Urinary bladder (tissue), 4 donors: Measurements from ENCODE around the gene LACRT. TPM values are rescaled to one million over a fixed set of nuclear protein-coding genes. Genes with fewer than 3 reads are reported as not detected.

Experiments used
- DNase-seq: peaks from one replicate; pipeline ENCODE4 v3.0.0-alpha.2; 2015; ENCODE audit errors: extremely low spot score
- H3K27ac ChIP-seq: one replicate; pipeline ENCODE4 v1.5.1; 2013; ENCODE audit warnings: low read depth, mild to moderate bottlenecking, moderate library complexity
- H3K36me3 ChIP-seq: one replicate; pipeline ENCODE4 v1.6.1; 2013; ENCODE audit warnings: mild to moderate bottlenecking, moderate library complexity; ENCODE audit not compliant: insufficient read depth
- H3K4me1 ChIP-seq: one replicate; pipeline ENCODE4 v1.6.1; 2013; ENCODE audit warnings: mild to moderate bottlenecking, moderate library complexity; ENCODE audit not compliant: insufficient read depth
- H3K4me3 ChIP-seq: one replicate; pipeline ENCODE4 v1.5.1; 2013; ENCODE audit warnings: low read depth, low read length
- WGBS: extraction: QIAGEN DNeasy Blood & Tissue Kit; methylation state at CpG from one replicate; pipeline ENCODE4 v1.1.7; 2013; 5-methylcytosine and 5-hydroxymethylcytosine counted together
- polyA plus RNA-seq: library from polyadenylated mRNA; stranded (reverse); fragments of 200-250 nt; gene quantifications from one replicate; pipeline ENCODE4 v1.2.3, GENCODE V29; 2013
- total RNA-seq: library from RNA; depleted of rRNA; stranded (reverse); fragments of >200 nt; gene quantifications from one replicate; pipeline ENCODE4 v1.2.3, GENCODE V29; 2014
- donor health status: healthy with polysubstance abuse.
- donor health status: healthy.

Gene LACRT
- total and polyA plus RNA-seq, 2 donors: not detected

DNA sequence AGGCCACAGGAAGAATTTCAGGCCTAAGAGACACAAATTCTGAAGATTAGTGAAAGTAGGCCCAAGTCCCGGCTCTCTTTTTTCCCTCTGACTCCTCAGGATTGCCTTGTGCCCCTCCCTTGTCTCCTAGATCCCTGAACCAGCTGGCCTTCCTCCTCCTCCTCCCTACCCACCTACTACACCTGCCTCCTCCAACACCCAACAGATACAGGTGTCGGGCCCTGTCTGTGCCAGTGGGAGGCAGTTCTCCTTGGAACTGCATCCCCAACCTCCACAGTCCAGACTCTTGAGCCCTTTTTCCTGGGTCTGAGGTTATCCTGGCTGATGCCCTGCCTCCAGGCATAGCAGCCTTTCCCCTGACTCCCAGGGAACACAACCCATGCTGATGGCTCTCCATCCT is 48.1 kb downstream of the LACRT start:
- H3K36me3 ChIP-seq: no peaks in the 10 kb centered on the region
- DNase-seq: no peak
- WGBS: 93% methylated on average over 2 of the region's 2 CpGs
- H3K4me3 ChIP-seq: no peak overlapping the region
- no peak overlapping the region for H3K27ac ChIP-seq
- H3K4me1 ChIP-seq: no peaks in the 10 kb centered on the region

DNA sequence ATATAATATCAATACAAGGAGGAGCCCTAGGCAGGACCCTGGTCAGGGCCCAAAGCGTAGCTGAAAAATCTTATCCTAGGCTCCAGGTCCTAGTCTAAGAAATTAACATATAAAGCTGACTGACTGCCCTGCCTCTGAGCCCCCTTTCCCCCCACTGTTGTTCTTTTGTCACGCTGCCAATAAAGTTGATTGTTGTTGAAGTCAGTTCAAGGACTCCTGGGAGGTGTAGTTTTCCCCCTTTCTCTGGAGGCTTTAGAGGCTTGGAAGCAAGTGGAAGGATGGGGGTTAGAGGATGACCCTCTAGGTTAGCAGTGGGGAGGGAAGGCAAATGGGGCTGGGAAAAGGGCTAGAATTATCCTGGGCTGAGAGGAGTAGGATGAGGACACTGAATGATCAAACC is 49.5 kb downstream of the LACRT start:
- no peak overlapping the region for H3K4me3 ChIP-seq
- no peak overlapping the region for H3K27ac ChIP-seq
- no peaks in the 10 kb centered on the region for H3K36me3 ChIP-seq
- WGBS: 91% methylated on average over 2 of the region's 2 CpGs
- H3K4me1 ChIP-seq: no peaks in the 10 kb centered on the region
- no peak for DNase-seq

DNA sequence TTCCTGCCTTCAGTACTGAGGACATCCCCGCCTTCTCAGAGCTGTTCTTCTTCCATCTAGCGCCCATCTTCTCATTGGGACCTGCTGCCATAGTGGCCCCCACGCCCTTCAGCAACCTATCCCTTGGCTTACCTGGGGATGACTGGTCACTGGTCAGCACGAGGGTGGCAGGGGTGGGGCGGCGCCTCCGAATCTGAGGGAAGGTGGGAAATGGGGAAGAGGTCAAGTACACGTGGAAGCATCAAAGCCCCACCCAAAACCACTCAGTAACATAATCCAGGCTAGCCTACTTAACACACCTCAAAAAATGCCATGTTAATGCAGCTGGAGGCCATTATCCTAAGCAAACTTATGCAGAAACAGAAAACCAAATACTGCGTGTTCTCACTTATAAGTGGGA is 50.6 kb downstream of the LACRT start:
- H3K4me1 ChIP-seq: no peaks in the 10 kb centered on the region
- H3K27ac ChIP-seq: no peak overlapping the region
- H3K4me3 ChIP-seq: no peak overlapping the region
- H3K36me3 ChIP-seq: no peaks in the 10 kb centered on the region
- DNase-seq: no peak
- 69% methylated on average over 9 of the region's 9 CpGs for WGBS

DNA sequence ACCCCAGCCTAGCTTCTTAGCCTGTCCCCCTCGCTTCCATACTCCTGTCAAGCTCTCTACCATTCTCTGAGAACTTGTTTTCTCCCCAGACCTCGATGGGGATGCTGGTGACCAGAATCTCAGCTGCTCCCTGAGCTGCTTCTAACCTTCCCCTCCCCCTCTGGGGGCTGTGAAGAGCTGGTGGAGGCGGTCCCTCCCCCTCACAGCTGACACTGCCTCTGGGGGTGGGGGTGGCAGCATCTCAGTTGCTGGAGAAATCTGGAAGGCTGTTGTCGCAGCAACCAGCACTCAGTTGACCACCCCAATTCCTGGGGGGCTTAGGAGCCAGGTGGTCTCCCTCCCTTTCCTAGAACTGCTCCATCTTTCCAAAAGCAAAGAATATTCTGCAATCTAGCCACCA is 51.0 kb downstream of the LACRT start:
- WGBS: 61% methylated on average over 4 of the region's 4 CpGs
- Histone ChIP-seq H3K4me1 (no peaks in the 10 kb centered on the region), H3K4me3 (no peak overlapping the region), H3K36me3 (no peaks in the 10 kb centered on the region), H3K27ac (no peak overlapping the region)
- DNase-seq: no peak

DNA sequence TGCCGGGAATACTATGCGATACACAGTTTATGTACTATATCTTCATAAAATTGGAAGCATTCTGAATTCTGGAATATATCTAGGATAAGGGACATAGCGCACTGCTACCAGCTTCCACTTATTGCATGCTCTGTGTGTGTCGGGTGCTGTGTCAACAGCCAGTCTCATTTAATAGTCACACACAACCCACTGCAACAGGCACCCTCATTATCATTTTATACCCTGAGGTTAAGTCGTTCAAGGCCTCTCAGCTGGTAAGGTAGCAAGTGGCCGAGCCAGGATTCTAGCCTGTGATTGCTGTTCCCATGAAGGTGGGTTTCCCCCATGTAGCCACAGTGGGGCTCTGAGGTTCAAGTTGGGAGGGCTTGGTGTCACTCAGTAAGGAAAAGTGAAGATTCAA is 53.3 kb downstream of the LACRT start:
- DNase-seq: no peak
- no peaks in the 10 kb centered on the region for H3K36me3 ChIP-seq
- no peaks in the 10 kb centered on the region for H3K4me1 ChIP-seq
- no peak overlapping the region for H3K4me3 ChIP-seq
- H3K27ac ChIP-seq: no peak overlapping the region
- 80% methylated on average over 6 of the region's 6 CpGs for WGBS

Other genes with a start within 250 kb of the LACRT start
- gene ITGA5, start 215.6 kb downstream of the LACRT start, total RNA-seq: 139 TPM
- gene ITGA5, start 215.6 kb downstream of the LACRT start, polyA plus RNA-seq: 702 TPM
- gene GTSF1, start 161.3 kb downstream of the LACRT start, total RNA-seq: not detected
- 0.30 TPM for gene GTSF1, start 161.3 kb downstream of the LACRT start, polyA plus RNA-seq
- 31.2 TPM for gene NCKAP1L, start 137.1 kb downstream of the LACRT start, total RNA-seq
- 45.5 TPM for gene NCKAP1L, start 137.1 kb downstream of the LACRT start, polyA plus RNA-seq
- gene PDE1B, start 85.3 kb downstream of the LACRT start, total RNA-seq: 4.4 TPM
- 11.0 TPM for gene PDE1B, start 85.3 kb downstream of the LACRT start, polyA plus RNA-seq
- gene PPP1R1A, start 46.2 kb downstream of the LACRT start, total RNA-seq: 1.6 TPM
- gene PPP1R1A, start 46.2 kb downstream of the LACRT start, polyA plus RNA-seq: 2.5 TPM
- not detected for gene DCD, start 13.5 kb upstream of the LACRT start, total RNA-seq
- not detected for gene DCD, start 13.5 kb upstream of the LACRT start, polyA plus RNA-seq
- gene MUCL1, start 219.6 kb upstream of the LACRT start, total RNA-seq: not detected
- gene MUCL1, start 219.6 kb upstream of the LACRT start, polyA plus RNA-seq: not detected